A673 (cell line): ENCODE results near the gene ASL.

ENCODE experiments used
- CTCF ChIP-seq: fragments of 300-800, 200-600 bp; sonication (generic); conservative IDR thresholded peaks from 2 replicates; pipeline ENCODE4 v1.5.1; 2017; ENCODE audit warnings: low read depth, mild to moderate bottlenecking, antibody characterized with exemption, low read length, moderate library complexity, mixed read lengths
- EZH2 ChIP-seq: fragments of 200-600 bp; sonication (generic); IDR thresholded peaks from 2 replicates; pipeline ENCODE4 v1.6.1; 2017; ENCODE audit warnings: borderline replicate concordance, low read depth, mild to moderate bottlenecking, mixed read lengths, antibody characterized with exemption, low read length; ENCODE audit not compliant: poor library complexity, severe bottlenecking

- TF ChIP-seq CTCF, result no peak
- no peak for TF ChIP-seq EZH2
These were observed 21.6 kb upstream of the ASL start for GRCh38 chr7:66054063-66054462.
